Measurements from ENCODE around the gene PPIF.

The PPIF gene

DNA sequence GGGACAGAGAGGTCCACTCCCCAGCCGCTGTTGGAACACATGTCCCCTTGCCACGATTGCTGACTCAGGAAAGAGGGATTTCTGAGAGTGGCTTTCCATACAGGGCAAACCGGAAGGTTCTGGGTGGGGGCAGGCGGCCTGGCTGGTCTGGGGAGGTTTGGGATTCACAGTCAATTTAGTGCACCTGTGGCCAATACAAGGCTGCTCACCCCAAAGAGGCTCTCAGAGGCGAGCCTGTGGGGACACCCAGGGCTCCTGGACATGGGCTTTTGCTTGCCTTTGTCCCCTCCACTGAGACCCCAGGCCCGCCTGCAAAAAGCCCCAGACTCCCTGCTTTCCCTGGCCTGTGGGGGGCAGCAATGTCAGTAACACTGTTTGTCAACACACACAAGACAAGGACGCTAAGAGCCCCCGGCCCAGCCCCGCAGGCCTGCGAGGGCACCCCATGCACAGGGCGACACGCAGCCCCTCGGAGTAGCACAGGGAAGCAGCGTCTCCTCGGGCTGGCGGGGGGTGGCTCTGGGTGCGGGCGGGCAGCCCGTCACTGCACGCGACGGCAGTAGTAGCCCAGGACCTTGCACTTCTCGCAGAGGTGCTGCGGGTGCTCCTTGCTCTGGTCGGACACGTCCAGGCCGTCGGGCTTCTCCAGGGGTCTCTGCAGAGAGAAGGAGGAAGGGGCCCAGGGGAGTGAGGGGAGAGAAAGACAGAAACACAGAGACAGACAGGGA, 38.7 kb downstream of the PPIF start:
- no peak for TF ChIP-seq ZNF274 (IDR thresholded peaks at IDR 0.05; ENCODE audit: low read depth, low read length)
- no peak overlapping the region for H3K4me3 ChIP-seq (ENCODE audit: low read length)

DNA sequence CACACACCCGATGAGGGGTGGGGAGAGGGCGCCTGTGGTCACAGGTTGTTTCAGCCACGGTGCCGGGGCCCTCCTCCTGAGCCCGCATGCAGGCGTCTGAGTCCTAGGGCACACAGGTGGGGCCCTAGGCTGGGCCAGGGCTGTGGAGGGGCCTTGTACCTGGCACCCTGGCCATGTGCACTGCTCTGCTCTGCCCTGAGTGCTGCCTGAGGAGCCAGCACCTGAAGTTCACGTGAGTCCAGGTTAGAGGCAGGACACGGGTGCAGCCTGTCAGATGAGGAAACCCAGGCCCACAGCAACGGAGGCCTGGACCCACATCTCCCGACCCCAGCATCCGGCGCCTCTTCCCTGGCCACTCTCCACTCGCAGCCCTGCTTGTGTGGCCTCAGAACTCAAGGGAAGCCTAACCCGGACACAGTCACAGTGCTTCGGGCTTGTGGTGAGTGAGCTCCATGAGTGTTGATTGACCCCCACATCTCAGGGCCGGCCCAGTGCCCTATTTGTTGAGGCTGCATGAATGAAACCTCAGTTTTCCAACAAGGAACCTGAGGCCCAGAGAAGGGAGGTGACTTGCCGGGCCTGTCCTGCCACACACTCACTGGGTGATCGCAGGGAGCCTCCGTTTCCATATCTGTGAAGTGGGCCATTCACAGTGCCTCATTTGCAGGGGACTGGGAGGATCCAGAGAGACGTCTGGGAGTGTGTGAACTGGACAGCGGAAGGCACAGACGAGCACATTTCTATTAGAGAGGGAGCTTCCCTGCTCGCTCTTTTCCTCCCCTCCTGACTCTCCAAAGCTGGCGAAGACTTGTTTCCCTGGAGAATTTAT, 39.6 kb downstream of the PPIF start:
- H3K4me3 ChIP-seq (ENCODE audit: low read length) = no peak overlapping the region
- no peak for TF ChIP-seq ZNF274 (IDR thresholded peaks at IDR 0.05; ENCODE audit: low read depth, low read length)

GRCh38 chr10:79387466-79387973, 40.3 kb downstream of the PPIF start:
- no peak for TF ChIP-seq ZNF274 (IDR thresholded peaks at IDR 0.05; ENCODE audit: low read depth, low read length)
- no peak overlapping the region for H3K4me3 ChIP-seq (ENCODE audit: low read length)

DNA sequence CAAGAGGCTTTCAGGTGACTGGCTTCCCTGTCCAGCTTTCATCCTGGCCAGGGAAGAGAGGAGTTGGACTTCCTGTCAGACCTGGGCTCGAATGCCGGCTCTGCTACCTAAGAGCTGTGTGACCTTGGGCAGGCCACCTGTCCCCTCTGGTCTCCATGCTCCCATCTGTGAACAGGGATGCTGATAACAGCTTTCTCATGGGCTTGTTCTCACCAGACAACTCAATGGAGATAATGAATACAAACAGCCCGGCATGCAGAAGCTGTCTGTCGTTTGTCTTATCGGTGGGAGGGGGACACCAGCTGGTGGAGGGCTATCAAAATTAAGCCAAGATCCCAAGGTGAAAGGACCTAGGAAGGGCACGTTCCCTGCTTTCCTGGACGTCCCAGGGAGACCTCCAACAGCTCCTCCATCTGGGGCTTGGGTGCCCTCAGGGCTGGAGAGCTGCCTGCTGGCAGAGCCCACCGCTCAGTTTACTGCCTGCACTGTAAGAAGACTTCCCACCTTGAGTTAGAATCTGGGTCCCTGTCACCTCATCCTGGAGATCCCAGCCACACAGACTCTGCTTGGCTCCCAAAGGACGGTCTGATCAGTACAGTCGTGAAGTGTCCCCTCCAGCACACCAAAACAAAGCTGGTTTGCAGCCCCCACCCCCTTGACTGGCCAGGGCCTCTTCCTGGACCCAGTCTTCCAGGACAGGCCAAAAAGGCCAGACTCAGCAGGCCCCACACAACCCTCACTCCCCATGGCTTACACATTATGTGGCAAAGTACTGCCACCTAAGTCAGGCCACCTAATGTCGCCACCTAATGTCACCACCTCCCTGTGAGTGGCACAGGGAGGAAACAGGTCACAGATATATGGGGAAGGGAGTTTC, 40.9 kb downstream of the PPIF start:
- TF ChIP-seq ZNF274 (IDR thresholded peaks at IDR 0.05; ENCODE audit: low read depth, low read length) = no peak
- H3K4me3 ChIP-seq (ENCODE audit: low read length) = no peak overlapping the region

GRCh38 chr10:79390057-79390456, 42.8 kb downstream of the PPIF start:
- no peak overlapping the region for H3K4me3 ChIP-seq (ENCODE audit: low read length)
- TF ChIP-seq ZNF274 (IDR thresholded peaks at IDR 0.05; ENCODE audit: low read depth, low read length) = no peak

DNA sequence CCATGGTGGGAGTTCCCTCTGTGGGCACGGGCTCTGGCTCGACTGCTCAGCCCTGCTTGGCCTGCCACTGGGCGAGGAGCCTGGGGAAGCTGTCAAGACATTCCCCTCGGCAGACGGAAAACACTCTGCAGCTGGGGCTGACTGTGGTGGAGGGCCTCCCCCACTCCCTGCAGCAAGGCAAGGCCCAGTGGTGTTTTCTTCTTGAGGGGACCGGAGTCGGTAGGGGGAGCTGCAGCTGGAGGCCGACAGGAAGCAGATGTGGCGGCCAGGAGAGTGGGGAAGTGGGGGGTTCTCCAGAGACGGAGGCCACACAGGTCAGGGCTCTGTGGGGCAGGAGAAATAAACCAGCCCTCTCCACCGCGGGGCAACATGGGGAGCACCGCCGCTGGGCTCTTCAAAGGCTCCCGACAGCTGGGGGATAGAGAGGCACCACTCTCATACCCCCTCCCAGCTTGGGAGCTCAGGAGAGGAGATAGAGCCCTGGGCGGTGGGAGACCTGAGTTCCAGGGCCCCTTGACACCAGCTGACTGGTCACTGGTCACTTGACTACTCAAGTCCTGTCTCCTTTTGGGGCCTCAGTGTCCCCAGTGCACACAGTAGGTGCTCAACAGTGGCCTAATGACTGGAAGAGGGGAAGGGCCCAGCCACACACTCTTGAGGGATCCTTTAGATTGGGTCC, 43.4 kb downstream of the PPIF start:
- no peak for TF ChIP-seq ZNF274 (IDR thresholded peaks at IDR 0.05; ENCODE audit: low read depth, low read length)
- H3K4me3 ChIP-seq (ENCODE audit: low read length) = no peak overlapping the region

- no peak for TF ChIP-seq ZNF274 (IDR thresholded peaks at IDR 0.05; ENCODE audit: low read depth, low read length)
- H3K4me3 ChIP-seq (ENCODE audit: low read length) = no peak overlapping the region
Observed at GRCh38 chr10:79391231-79392019, 44.2 kb downstream of the PPIF start.

DNA sequence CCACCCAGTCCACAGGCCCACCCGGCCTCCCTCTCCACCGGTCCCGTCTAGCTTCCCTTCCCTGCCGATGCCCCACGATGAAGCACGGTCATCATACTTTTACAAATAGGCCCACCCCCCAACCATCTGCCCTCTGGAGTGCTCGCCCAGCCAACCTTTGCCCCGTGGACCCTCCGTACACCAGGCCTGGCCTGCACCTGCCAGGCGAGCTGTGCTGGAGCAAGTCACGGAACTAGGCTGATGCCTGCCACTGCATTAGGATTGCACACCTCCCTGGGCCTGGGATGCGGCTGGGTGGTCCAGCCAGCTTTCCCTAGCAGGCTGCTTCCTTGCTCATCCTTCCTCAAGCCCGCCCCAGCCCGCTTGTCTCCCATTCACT, 44.7 kb downstream of the PPIF start:
- no peak overlapping the region for H3K4me3 ChIP-seq (ENCODE audit: low read length)
- TF ChIP-seq ZNF274 (IDR thresholded peaks at IDR 0.05; ENCODE audit: low read depth, low read length) = no peak

DNA sequence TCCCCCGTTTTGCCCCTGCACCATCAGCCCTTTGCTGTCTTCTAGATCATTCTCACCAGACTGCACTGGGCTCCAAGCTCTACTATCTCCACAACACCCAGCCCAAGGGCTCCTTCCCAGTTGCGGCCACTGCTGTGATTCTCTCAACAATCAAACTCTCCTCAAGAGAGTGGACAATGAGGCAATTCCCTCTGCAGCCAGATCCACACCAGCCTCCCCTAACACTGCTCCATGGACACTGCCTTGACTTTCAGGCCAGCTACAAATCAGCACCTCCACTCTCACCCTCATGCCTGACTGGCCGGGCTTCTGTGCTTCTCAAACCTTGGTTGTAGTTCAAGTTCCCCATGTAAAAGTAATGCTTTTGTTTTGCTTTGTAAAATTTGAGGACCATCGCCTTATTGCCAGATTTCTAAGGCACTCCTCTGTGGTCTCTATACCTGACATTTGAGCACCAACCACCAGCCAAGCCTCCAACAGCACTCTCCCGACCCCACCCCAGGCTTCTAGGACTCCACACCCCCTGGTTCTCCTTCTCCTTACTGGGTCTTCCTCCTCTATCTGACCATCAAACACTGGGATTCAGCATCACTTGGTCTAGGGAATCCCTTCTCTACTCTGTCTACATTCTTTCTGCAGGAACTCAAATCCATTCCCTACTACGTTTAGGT, 45.4 kb downstream of the PPIF start:
- no peak overlapping the region for H3K4me3 ChIP-seq (ENCODE audit: low read length)

DNA sequence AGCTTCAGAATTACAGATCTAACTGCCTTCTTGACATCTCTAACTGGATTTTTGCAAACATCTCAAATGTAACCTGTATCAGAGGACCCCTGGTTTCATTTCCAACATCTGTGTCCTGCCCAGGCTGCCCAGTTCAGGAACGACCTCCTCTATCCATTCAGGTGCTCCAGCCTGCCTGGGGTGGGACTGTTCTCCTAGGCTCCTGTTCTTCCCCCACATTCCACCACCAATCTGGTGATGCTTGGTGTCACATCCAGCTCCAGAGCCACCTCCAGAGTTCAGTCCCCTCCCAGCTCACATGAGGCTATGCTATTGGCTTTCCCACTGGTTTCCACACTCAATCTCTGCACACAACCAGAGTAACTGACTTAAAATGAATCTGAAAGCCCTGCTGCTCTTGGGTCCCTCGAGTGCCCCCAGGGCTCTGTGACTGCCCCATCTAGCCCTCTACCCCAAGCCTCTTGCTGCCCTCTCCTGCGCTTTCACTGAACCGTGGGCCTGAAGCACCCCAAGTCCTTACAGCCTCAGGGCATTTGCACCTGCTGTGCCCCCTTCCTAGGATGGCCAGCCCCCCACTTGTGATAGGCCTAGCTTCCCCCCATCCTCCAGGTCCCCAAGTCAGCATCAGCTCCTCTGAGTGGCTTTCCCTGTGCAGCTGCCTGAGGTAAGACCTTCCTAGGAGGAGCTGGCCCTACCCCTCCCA, 46.1 kb downstream of the PPIF start:
- no peak overlapping the region for H3K4me3 ChIP-seq (ENCODE audit: low read length)
- TF ChIP-seq ZNF274 (IDR thresholded peaks at IDR 0.05; ENCODE audit: low read depth, low read length) = no peak

More for the DNA sequence above, 45.4 kb downstream of the PPIF start:
- no peak for TF ChIP-seq ZNF274 (IDR thresholded peaks at IDR 0.05; ENCODE audit: low read depth, low read length)

DNA sequence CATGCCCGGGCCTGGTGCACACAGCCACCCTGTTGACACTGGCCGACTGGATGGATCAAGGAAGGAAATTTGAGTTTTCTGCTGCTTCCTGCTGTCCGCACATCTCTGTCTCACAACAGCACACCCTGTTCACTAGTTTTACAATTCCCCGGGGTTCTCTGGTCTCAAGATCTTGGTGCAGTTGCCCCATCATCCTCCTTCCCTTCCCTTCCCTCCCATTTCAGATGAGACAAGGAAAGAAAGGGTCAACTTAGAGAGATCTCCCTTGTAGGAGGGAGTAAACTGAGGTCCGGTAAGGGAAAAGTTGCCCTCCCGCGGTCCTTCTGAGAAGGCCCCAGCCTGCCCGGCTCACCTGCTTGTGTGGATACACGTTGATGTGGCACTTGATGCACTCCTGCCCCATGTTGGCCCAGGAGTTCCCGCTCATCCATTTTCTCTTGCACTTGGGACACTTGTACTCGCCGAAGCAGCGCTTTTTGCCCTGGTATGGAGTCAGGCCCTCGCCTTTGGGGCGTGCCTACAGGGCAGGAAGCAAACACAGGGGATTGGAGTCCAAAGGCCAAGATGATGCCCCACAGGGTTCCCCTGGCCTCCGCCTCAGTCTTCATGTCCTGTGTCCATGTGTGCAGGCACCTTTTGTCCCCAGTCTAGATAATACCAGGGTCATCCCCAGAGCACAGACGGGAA, 46.8 kb downstream of the PPIF start:
- H3K4me3 ChIP-seq (ENCODE audit: low read length) = no peak overlapping the region
- no peak for TF ChIP-seq ZNF274 (IDR thresholded peaks at IDR 0.05; ENCODE audit: low read depth, low read length)
